OCI-LY1 (cell line): ENCODE data around the gene CCDC81.

ENCODE experiments used
- H2AFZ ChIP-seq: fragments of 200-600 bp; sonication (generic), shearing (Covaris generic); 2 replicates; pipeline ENCODE4 v1.6.0; 2014; ENCODE audit warnings: antibody characterized with exemption, mild to moderate bottlenecking, low read length
- H3F3A ChIP-seq: fragments of 200-600 bp; sonication (generic), shearing (Covaris generic); 2 replicates; pipeline ENCODE4 v1.6.0; 2014; ENCODE audit warnings: mild to moderate bottlenecking, antibody characterized with exemption, low read length, moderate library complexity; ENCODE audit not compliant: insufficient read depth
- H3K27ac ChIP-seq: fragments of 200-600 bp; sonication (generic); 2 replicates; pipeline ENCODE4 v1.5.1; 2014; ENCODE audit warnings: low read length, mixed run types, mild to moderate bottlenecking, low read depth; ENCODE audit not compliant: poor library complexity, severe bottlenecking
- H3K27me3 ChIP-seq: fragments of 200-600 bp; sonication (generic); 2 replicates; pipeline ENCODE4 v1.6.0; 2014; ENCODE audit warnings: antibody characterized with exemption, mild to moderate bottlenecking, low read length, moderate library complexity; ENCODE audit not compliant: insufficient read depth
- H3K36me3 ChIP-seq: fragments of 200-600 bp; sonication (generic); 2 replicates; pipeline ENCODE4 v1.6.1; 2014; ENCODE audit warnings: mild to moderate bottlenecking, antibody characterized with exemption, low read length, moderate library complexity, mixed read lengths; ENCODE audit not compliant: insufficient read depth
- H3K4me1 ChIP-seq: fragments of 200-600 bp; sonication (generic); 2 replicates; pipeline ENCODE4 v1.5.1; 2014; ENCODE audit warnings: mild to moderate bottlenecking, low read length, moderate library complexity; ENCODE audit not compliant: insufficient read depth, severe bottlenecking
- H3K4me2 ChIP-seq: fragments of 200-600 bp; sonication (generic), shearing (Covaris generic); 2 replicates; pipeline ENCODE4 v1.6.1; 2014; ENCODE audit warnings: low read length
- H3K4me3 ChIP-seq: fragments of 200-600 bp; sonication (generic); 2 replicates; pipeline ENCODE4 v1.5.1; 2014; ENCODE audit warnings: low read length, low read depth, mild to moderate bottlenecking, mixed read lengths; ENCODE audit not compliant: poor library complexity, severe bottlenecking
- H3K79me2 ChIP-seq: fragments of 200-600 bp; shearing (Covaris generic); 2 replicates; pipeline ENCODE4 v1.6.1; 2016; ENCODE audit warnings: mixed run types, low read length, mixed read lengths; ENCODE audit not compliant: insufficient read depth
- H3K9ac ChIP-seq: fragments of 200-600 bp; sonication (generic), shearing (Covaris generic); 2 replicates; pipeline ENCODE4 v1.6.1; 2014; ENCODE audit warnings: mild to moderate bottlenecking, low read length, mixed read lengths
- H3K9me2 ChIP-seq: fragments of 200-600 bp; sonication (generic), shearing (Covaris generic); 2 replicates; pipeline ENCODE4 v1.6.1; 2014; ENCODE audit warnings: low read depth, mild to moderate bottlenecking, low read length, mixed read lengths
- H3K9me3 ChIP-seq: fragments of 200-600 bp; shearing (Covaris generic); 2 replicates; pipeline ENCODE4 v1.6.1; 2014; ENCODE audit warnings: low read length, mixed read lengths
- H4K20me1 ChIP-seq: fragments of 200-600 bp; sonication (generic), shearing (Covaris generic); 2 replicates; pipeline ENCODE4 v1.6.0; 2016; ENCODE audit warnings: mild to moderate bottlenecking, low read length; ENCODE audit not compliant: insufficient read depth
- EZH2 ChIP-seq: fragments of 200-600 bp; sonication (generic), shearing (Covaris generic); IDR thresholded peaks from 2 replicates; pipeline ENCODE4 v1.8.0; 2017; ENCODE audit warnings: borderline replicate concordance, mixed run types, mild to moderate bottlenecking, antibody characterized with exemption, low read length, moderate library complexity, mixed read lengths
- TF ChIP-seq, protein P1 (sequence below): fragments of 200-600 bp; sonication (generic), shearing (Covaris generic); IDR thresholded peaks from 2 replicates; pipeline ENCODE4 v1.5.1; 2017; ENCODE audit warnings: mild to moderate bottlenecking, antibody characterized with exemption, low read length, moderate library complexity, mixed read lengths

The CCDC81 gene

DNA sequence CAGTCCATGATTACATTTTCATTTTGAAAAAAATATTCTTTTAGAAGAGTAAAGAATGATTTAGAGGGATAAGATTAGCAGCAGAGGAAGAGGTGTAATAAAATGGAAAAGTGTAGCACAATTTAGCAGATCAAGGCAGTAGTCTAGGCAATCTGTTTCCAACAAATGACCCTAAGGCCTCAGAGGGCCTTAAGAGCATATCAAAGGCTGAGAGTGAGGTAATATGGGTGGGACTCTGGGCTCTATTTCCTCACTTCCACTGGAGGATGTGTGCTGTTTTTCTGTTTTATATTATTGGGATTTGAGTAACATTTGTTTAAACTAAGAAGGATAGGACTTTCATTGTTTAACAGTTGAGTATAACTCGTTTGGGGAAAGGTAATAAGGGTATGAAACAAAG is 28.8 kb downstream of the CCDC81 start:
- H4K20me1 ChIP-seq: no peaks in the 10 kb centered on the region
- TF ChIP-seq, protein P1, sequence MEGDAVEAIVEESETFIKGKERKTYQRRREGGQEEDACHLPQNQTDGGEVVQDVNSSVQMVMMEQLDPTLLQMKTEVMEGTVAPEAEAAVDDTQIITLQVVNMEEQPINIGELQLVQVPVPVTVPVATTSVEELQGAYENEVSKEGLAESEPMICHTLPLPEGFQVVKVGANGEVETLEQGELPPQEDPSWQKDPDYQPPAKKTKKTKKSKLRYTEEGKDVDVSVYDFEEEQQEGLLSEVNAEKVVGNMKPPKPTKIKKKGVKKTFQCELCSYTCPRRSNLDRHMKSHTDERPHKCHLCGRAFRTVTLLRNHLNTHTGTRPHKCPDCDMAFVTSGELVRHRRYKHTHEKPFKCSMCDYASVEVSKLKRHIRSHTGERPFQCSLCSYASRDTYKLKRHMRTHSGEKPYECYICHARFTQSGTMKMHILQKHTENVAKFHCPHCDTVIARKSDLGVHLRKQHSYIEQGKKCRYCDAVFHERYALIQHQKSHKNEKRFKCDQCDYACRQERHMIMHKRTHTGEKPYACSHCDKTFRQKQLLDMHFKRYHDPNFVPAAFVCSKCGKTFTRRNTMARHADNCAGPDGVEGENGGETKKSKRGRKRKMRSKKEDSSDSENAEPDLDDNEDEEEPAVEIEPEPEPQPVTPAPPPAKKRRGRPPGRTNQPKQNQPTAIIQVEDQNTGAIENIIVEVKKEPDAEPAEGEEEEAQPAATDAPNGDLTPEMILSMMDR: no peak
- TF ChIP-seq EZH2: no peak
- no peak overlapping the region for H3K4me3 ChIP-seq
- H3K4me2 ChIP-seq: no peak overlapping the region
- H3K9me2 ChIP-seq: no peaks in the 10 kb centered on the region
- H3F3A ChIP-seq: no peaks in the 10 kb centered on the region
- no peak overlapping the region for H2AFZ ChIP-seq
- H3K27ac ChIP-seq: no peak overlapping the region
- H3K9me3 ChIP-seq: no peaks in the 10 kb centered on the region
- no peaks in the 10 kb centered on the region for H3K4me1 ChIP-seq
- H3K79me2 ChIP-seq: no peaks in the 10 kb centered on the region
- H3K27me3 ChIP-seq: no peaks in the 10 kb centered on the region
- no peak overlapping the region for H3K9ac ChIP-seq
- H3K36me3 ChIP-seq: no peaks in the 10 kb centered on the region

DNA sequence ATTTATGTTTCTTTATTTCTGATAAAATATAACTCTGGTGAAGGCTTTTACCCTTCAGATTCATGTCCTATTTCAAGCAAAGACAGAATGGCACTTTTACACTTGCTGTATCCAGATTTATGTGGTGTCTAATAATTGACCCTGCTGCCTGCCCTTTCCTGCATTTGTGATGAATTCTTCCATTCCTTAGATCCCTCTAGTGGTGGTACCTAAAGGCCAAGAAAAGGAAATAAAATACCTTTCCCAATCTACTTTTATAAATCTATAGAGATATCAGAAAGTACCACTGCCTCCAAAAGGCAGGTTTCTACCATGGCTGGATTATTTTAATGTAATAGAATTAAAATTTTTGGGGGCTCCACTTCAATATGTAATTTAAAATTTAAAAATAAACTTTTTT is 34.2 kb downstream of the CCDC81 start:
- Histone ChIP-seq H3K27ac (no peak overlapping the region), H3K4me1 (no peaks in the 10 kb centered on the region), H2AFZ (no peak overlapping the region), H3K9me2 (no peaks in the 10 kb centered on the region), H4K20me1 (no peaks in the 10 kb centered on the region), H3K9me3 (no peaks in the 10 kb centered on the region), H3K36me3 (no peaks in the 10 kb centered on the region), H3K27me3 (no peaks in the 10 kb centered on the region), H3K9ac (no peak overlapping the region), H3K79me2 (no peaks in the 10 kb centered on the region), H3K4me2 (no peak overlapping the region), H3K4me3 (no peak overlapping the region), H3F3A (no peaks in the 10 kb centered on the region)
- TF ChIP-seq EZH2: no peak
- TF ChIP-seq, protein P1: no peak

DNA sequence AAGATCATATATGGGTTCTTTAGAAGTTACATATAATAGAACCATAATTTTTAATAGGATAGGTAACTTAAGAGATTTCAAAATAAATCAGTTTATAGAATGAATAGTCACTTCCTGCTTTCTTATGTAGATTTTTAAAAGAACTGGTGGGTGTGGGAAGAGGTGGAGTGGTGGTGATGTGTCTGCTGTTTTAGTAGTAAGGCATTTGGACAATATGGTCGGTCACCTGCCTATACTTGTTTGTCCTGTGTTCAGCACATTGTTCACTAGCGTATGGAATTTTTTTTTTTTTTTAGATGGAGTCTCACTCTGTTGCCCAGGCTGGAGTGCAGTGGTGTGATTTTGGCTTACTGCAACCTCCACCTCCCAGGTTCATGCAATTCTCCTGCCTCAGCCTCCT is 39.3 kb downstream of the CCDC81 start:
- no peak overlapping the region for H3K4me3 ChIP-seq
- H3K4me2 ChIP-seq: no peak overlapping the region
- no peaks in the 10 kb centered on the region for H3K27me3 ChIP-seq
- H3K79me2 ChIP-seq: no peaks in the 10 kb centered on the region
- H3K9me3 ChIP-seq: no peaks in the 10 kb centered on the region
- no peak overlapping the region for H3K27ac ChIP-seq
- H3K4me1 ChIP-seq: no peaks in the 10 kb centered on the region
- H3F3A ChIP-seq: no peaks in the 10 kb centered on the region
- no peaks in the 10 kb centered on the region for H3K36me3 ChIP-seq
- H2AFZ ChIP-seq: no peak overlapping the region
- no peaks in the 10 kb centered on the region for H4K20me1 ChIP-seq
- H3K9ac ChIP-seq: no peak overlapping the region
- no peaks in the 10 kb centered on the region for H3K9me2 ChIP-seq
- TF ChIP-seq, protein P1: no peak
- no peak for TF ChIP-seq EZH2
